Spinal cord (tissue), 10 donors: Measurements from ENCODE around the gene DRC7. TPM values are rescaled to one million over a fixed set of nuclear protein-coding genes. Genes with fewer than 3 reads are reported as not detected.
"Not testable (repeated sequence)": the region's sequence is repeated elsewhere in the genome, so short reads cannot be mapped to it uniquely, and the experiment has no call there.

Experiments used
- DNase-seq, 6 donors: peaks; one replicate each; pipeline versions ENCODE4 v3.0.0 to v3.0.0-alpha.2; 2013 to 2015; ENCODE audit warnings: low spot score in 6 of 6, low read depth in 4 of 6
- H3K27ac ChIP-seq: one replicate; pipeline ENCODE4 v1.5.1; 2013; ENCODE audit warnings: low read depth, low read length, control low read depth
- H3K27me3 ChIP-seq: one replicate; pipeline ENCODE4 v1.6.1; 2013; ENCODE audit warnings: low read length; ENCODE audit not compliant: control insufficient read depth, insufficient read depth
- H3K36me3 ChIP-seq: one replicate; pipeline ENCODE4 v1.6.1; 2013; ENCODE audit warnings: low read length; ENCODE audit not compliant: control insufficient read depth, insufficient read depth
- H3K4me1 ChIP-seq: one replicate; pipeline ENCODE4 v1.6.1; 2013; ENCODE audit warnings: low read length; ENCODE audit not compliant: control insufficient read depth, insufficient read depth
- H3K4me3 ChIP-seq: one replicate; pipeline ENCODE4 v1.5.1; 2013; ENCODE audit warnings: low read depth, low read length, control low read depth
- H3K9me3 ChIP-seq: one replicate; pipeline ENCODE4 v1.6.1; 2013; ENCODE audit warnings: low read length; ENCODE audit not compliant: control insufficient read depth, insufficient read depth
- WGBS: methylation state at CpG from one replicate; pipeline ENCODE4 v1.1.5; 2013; ENCODE audit warnings: missing lambda C conversion rate; ENCODE audit not compliant: insufficient coverage; 5-methylcytosine and 5-hydroxymethylcytosine counted together
- polyA plus RNA-seq, 2 donors: library from polyadenylated mRNA; unstranded; fragments of 120-200 nt; gene quantifications; one replicate each; pipeline ENCODE4 v1.2.1, GENCODE V29; 2013; ENCODE audit not compliant: insufficient read length in 2 of 2
- total RNA-seq, 2 donors: library from RNA; depleted of rRNA in 1 of 2; stranded (reverse); fragments of 120-200 nt in 1 of 2; fragments of >200 nt in 1 of 2; gene quantifications; one replicate each; pipeline versions ENCODE4 v1.2.3 to v1.2.4, GENCODE V29; 2013 to 2014
- donor health status: healthy.

Gene DRC7
- total and polyA plus RNA-seq, 4 donors: 0.69 to 6.0 (median 4.0) TPM

GRCh38 chr16:57707331-57707730 is 12.7 kb downstream of the DRC7 start:
- H3K27ac ChIP-seq: no peak overlapping the region
- no peak for DNase-seq
- H3K27me3 ChIP-seq: no peaks in the 10 kb centered on the region
- no peaks in the 10 kb centered on the region for H3K36me3 ChIP-seq
- no peaks in the 10 kb centered on the region for H3K9me3 ChIP-seq
- H3K4me3 ChIP-seq: no peak overlapping the region
- no peaks in the 10 kb centered on the region for H3K4me1 ChIP-seq
- WGBS: 89% methylated on average over 11 of the region's 11 CpGs

- no peaks in the 10 kb centered on the region for H3K4me1 ChIP-seq
- H3K36me3 ChIP-seq: no peaks in the 10 kb centered on the region
- no peak for DNase-seq
- no peak overlapping the region for H3K27ac ChIP-seq
- no CpG with 5 or more reads among the region's 3 CpGs for WGBS
- no peaks in the 10 kb centered on the region for H3K27me3 ChIP-seq
- no peaks in the 10 kb centered on the region for H3K9me3 ChIP-seq
- H3K4me3 ChIP-seq: no peak overlapping the region
These were observed 13.6 kb downstream of the DRC7 start for GRCh38 chr16:57708168-57708567.

- DNase-seq: no peak
- H3K9me3 ChIP-seq: no peaks in the 10 kb centered on the region
- no peak overlapping the region for H3K4me3 ChIP-seq
- H3K4me1 ChIP-seq: no peaks in the 10 kb centered on the region
- H3K27me3 ChIP-seq: no peaks in the 10 kb centered on the region
- 100% methylated on average over 1 of the region's 3 CpGs for WGBS
- no peak overlapping the region for H3K27ac ChIP-seq
- no peaks in the 10 kb centered on the region for H3K36me3 ChIP-seq
These were observed 15.1 kb downstream of the DRC7 start for GRCh38 chr16:57709663-57710062.

- H3K9me3 ChIP-seq: no peaks in the 10 kb centered on the region
- no peaks in the 10 kb centered on the region for H3K4me1 ChIP-seq
- H3K4me3 ChIP-seq: no peak overlapping the region
- peak in 2 of 6 donors; percentile 37 to 39 for DNase-seq
- WGBS: 39% methylated on average over 5 of the region's 5 CpGs
- no peaks in the 10 kb centered on the region for H3K36me3 ChIP-seq
- H3K27me3 ChIP-seq: no peaks in the 10 kb centered on the region
- H3K27ac ChIP-seq: no peak overlapping the region
These were observed 16.7 kb downstream of the DRC7 start for GRCh38 chr16:57711346-57711745.

- H3K27ac ChIP-seq: no peak overlapping the region
- no peaks in the 10 kb centered on the region for H3K4me1 ChIP-seq
- DNase-seq: no peak
- H3K9me3 ChIP-seq: no peaks in the 10 kb centered on the region
- no peaks in the 10 kb centered on the region for H3K27me3 ChIP-seq
- H3K4me3 ChIP-seq: no peak overlapping the region
- WGBS: no CpG with 5 or more reads among the region's 3 CpGs
- H3K36me3 ChIP-seq: no peaks in the 10 kb centered on the region
These were observed 17.4 kb downstream of the DRC7 start for GRCh38 chr16:57711993-57712392.

GRCh38 chr16:57712569-57712968 is 18.0 kb downstream of the DRC7 start:
- not testable (repeated sequence) for H3K27me3 ChIP-seq, H3K27ac ChIP-seq, H3K4me1 ChIP-seq, H3K4me3 ChIP-seq, DNase-seq, H3K36me3 ChIP-seq, H3K9me3 ChIP-seq
- WGBS: 91% methylated on average over 5 of the region's 6 CpGs

- H3K4me3 ChIP-seq: no peak overlapping the region
- no peaks in the 10 kb centered on the region for H3K4me1 ChIP-seq
- no peak for DNase-seq
- H3K27me3 ChIP-seq: no peaks in the 10 kb centered on the region
- no peaks in the 10 kb centered on the region for H3K9me3 ChIP-seq
- no peaks in the 10 kb centered on the region for H3K36me3 ChIP-seq
- no peak overlapping the region for H3K27ac ChIP-seq
- 96% methylated on average over 8 of the region's 8 CpGs for WGBS
These were observed 19.0 kb downstream of the DRC7 start for GRCh38 chr16:57713596-57713995.

GRCh38 chr16:57714047-57714446 is 19.4 kb downstream of the DRC7 start:
- Histone ChIP-seq H3K27me3 (no peaks in the 10 kb centered on the region), H3K9me3 (no peaks in the 10 kb centered on the region), H3K4me3 (no peak overlapping the region), H3K4me1 (no peaks in the 10 kb centered on the region), H3K36me3 (no peaks in the 10 kb centered on the region), H3K27ac (no peak overlapping the region)
- no peak for DNase-seq
- 89% methylated on average over 3 of the region's 6 CpGs for WGBS

- H3K27me3 ChIP-seq: no peaks in the 10 kb centered on the region
- 72% methylated on average over 3 of the region's 3 CpGs for WGBS
These were observed 25.6 kb downstream of the DRC7 start for GRCh38 chr16:57720142-57720575.

GRCh38 chr16:57721356-57722209 is 27.0 kb downstream of the DRC7 start:
- DNase-seq: no peak
- no peak overlapping the region for H3K27ac ChIP-seq
- H3K27me3 ChIP-seq: no peaks in the 10 kb centered on the region
- WGBS: 86% methylated on average over 8 of the region's 17 CpGs
- no peak overlapping the region for H3K4me3 ChIP-seq
- H3K9me3 ChIP-seq: no peaks in the 10 kb centered on the region
- no peaks in the 10 kb centered on the region for H3K4me1 ChIP-seq
- H3K36me3 ChIP-seq: peaks cover 3% of the 10 kb centered on the region

More at GRCh38 chr16:57720142-57720575, 25.6 kb downstream of the DRC7 start:
- no peak overlapping the region for H3K27ac ChIP-seq
- H3K9me3 ChIP-seq: no peaks in the 10 kb centered on the region
- no peak overlapping the region for H3K4me3 ChIP-seq
- peak in 2 of 6 donors; percentile 49 to 50 for DNase-seq
- H3K36me3 ChIP-seq: peaks cover 3% of the 10 kb centered on the region
- no peaks in the 10 kb centered on the region for H3K4me1 ChIP-seq
